GM19035 (cell line): Measurements from ENCODE around the gene HECTD4.
"Not testable (repeated sequence)": the region's sequence is repeated elsewhere in the genome, so short reads cannot be mapped to it uniquely, and the experiment has no call there.

Experiments used
- ATAC-seq: cut with Tn5 transposase; IDR thresholded peaks from one replicate; pipeline ENCODE4 v1.9.1; 2021; ENCODE audit not compliant: unreplicated experiment

Gene HECTD4

DNA sequence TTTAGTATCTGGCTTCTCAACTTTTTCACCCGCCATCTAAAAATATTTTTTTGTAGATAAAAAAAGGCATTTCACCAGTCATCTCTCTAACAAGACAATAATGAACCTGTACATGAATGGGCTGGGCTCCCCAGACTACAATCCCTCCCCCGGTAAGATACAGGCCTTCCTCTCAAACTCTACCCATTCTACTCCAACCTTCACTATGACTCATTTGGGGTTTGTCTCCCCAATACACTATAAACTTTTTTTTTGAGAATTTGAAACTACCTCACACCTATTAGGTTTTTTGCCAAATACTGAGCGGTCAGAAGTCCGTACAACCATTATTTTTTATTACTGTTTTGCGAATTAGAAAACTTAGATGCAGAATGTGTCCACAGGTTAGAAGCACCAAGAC is 26.4 kb upstream of the HECTD4 start:
- no peak for ATAC-seq

DNA sequence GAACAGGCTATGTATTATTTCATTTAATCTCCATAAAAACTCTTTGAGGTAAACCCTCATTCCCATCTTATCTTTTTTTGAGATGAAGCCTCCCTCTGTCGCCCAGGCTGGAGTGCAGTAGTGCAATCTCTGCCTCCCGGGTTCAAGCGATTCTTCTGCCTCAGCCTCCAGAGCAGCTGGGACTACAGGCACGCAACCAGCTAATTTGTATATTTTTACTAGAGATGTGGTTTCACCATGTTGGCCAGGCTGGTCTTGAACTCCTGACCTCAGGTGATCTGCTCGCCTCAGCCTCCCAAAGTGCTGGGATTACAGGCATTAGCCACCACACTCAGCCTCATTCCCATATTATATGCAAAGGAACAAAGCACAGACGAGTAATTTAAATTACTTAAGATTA is 25.5 kb upstream of the HECTD4 start:
- not testable (repeated sequence) for ATAC-seq

DNA sequence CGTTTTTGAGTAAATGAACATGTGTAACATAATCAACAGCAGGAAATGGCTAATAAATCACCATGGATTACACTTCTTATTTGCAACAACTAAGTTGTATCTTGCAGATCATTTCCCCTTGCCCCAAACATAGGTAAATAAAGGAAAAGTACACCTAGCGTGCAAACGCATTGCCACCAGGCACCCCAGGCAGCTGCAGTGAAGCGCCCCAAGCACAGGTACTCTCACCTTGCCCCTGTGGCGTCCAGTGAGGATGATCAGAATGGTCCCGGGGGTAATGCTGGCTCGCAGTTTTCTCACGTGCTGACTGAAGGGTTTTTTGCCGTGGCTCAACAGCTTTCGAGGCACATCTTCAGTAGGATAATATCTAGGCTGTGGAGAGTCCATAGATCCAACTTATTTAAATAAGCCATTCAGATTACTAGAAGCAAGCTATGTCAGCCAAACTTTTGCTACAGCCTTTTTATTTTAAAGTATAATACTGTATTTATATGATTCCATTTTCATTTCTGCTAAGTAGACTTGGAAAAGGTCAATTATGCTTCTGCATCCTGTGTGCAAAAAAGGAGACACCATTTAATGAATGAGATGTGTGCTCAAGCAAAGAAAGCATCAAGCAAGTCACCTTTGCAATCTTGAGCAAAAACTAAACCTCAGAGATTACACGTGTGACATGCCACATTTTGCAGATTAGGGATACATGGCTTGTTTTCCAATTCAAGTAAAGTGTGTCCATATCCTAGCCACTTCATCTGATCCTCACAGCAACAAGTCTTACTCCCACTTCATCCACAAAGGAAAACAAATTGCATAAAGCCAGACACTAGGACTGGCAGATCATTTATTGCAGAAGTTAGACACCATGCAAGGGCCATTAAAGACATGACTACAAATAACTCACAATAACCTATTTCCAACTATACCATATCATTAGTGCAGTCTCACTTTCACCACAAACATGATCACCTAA is 24.6 kb upstream of the HECTD4 start:
- ATAC-seq = no peak

DNA sequence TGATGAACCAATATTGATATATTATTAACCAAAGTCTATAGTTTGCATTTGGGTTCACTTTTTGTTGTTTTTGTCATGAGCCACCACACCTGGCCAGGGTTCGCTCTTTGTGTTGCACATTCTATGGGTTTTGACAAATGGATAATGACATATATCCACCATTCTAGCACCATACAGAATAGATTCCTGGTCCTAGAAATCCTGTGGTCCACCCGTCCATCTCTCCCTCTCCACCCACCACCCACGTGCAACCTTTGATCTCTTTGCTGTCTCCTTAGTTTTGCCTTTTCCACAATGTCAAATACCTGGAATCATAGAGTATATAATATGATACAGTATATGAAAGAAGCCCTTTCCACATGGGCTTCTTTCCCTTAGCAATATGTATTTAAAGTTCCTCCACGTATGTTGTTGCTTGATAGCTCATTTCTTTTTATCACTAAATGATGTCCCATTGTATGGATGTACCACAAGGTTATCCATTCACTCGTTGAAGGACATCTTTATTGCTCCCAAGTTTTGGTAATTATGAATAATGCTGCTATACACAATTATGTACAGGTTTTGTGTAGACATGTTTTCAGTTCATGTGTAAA is 19.8 kb upstream of the HECTD4 start:
- no peak for ATAC-seq

DNA sequence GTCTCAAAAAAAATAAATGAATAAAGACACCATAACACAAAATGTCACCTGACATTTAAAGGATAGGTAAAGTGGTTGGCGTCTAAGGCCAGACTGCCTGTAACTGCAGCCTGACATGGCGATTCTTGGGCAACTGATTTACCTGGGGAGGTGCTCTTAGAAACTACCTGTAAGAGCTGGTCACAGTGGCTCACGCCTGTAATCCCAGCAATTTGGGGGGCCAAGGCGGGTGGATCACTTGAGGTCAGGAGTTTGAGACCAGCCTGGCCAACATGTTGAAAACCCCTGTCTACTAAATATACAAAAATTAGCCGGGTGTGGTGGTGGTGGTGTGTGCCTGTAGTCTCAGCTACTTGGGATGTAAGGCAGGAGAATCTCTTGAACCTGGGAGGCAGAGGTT is 18.8 kb upstream of the HECTD4 start:
- no peak for ATAC-seq

- no peak for ATAC-seq
Measured at GRCh38 chr12:112393328-112393727, 11.1 kb upstream of the HECTD4 start.

GRCh38 chr12:112389922-112390654 is 7.9 kb upstream of the HECTD4 start:
- not testable (repeated sequence) for ATAC-seq

- no peak for ATAC-seq
Measured at GRCh38 chr12:112389228-112389627, 7.0 kb upstream of the HECTD4 start.

- no peak for ATAC-seq
Measured at GRCh38 chr12:112386726-112387125, 4.5 kb upstream of the HECTD4 start.

GRCh38 chr12:112382866-112383265 is 635 bp upstream of the HECTD4 start:
- ATAC-seq = no peak

GRCh38 chr12:112381406-112381882 is 787 bp downstream of the HECTD4 start:
- peak; percentile 45 for ATAC-seq

DNA sequence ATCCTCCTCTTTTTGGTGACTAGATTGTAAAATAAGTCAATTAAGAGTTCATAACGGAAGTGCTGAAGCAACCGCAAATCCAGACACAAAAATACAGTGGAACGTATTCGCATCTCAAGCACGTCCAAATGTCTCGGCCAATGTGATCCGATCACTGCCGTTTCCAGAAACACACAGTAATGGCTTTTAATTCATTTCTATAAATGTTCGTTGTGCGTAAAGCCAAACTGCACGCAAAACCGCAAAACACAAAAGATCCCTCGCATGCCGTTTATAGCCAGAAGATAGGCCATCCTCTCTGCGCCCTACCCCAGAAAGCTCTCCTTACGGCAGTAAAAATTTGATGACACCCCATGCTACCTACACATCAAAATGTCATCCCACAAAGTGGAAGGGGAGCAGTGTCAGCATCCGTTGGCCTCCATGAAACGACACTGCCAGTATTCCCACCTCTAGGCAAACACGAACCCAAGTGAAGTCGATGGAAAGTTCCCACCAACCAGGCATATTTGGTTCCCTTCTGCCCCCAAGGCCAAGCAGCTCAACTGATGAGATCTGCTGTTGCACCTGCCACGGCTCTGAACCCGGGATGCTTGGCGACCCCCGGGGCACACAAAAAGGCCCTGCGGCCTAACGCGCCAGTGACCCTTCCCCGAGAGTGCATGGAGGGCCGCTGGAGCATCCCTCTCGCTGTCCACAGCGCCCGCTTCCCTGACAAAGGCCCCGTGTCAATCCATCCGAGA is 1.4 kb downstream of the HECTD4 start:
- ATAC-seq = no peak

DNA sequence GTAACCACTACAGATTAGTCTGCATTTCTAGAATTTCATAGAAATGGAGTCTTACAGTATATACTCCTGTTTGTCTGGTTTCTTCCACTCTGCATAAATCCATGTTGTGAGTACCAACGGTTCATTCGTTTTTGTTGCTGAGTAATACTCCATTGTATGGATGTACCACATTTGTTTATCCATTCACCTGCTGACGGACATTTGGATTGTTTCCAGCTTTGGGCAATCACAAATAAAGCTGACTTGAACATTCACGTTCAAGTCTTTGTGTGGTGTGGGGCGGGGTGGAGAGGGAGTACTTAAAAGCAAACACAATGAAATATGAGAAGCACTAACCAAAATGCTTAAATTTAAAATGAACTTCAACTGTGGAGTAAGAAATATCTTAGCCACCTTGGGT is 7.1 kb downstream of the HECTD4 start:
- ATAC-seq = no peak

- no peak for ATAC-seq
Measured at GRCh38 chr12:112374166-112374740, 8.0 kb downstream of the HECTD4 start.

DNA sequence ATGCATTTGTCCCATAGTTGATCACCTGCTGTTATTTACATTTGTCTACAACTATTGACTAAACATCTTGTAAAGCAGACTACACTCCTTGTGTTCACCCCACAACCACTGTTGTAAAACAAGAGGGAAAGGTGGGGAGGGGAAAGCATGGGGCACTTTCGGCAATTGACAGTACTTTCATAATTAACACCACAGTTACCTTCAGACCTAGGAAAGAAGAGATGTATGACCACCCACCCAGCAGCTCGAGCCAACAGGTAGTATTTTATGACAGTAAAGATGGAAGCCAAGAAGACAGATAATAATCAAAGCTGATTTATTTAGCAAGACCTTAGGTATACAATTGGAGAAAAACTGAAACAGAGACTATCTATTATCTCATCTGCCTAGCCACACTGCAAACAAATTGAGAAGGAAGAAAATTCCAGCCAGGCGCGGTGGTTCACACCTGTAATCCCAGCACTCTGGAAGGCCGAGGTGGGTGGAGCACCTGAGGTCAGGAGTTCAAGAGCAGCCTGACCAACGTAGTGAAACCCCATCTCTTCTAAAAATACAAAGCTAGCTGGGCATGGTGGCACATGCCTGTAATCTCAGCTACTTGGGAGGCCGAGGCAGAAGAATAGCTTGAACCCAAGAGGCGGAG is 11.2 kb downstream of the HECTD4 start:
- no peak for ATAC-seq

DNA sequence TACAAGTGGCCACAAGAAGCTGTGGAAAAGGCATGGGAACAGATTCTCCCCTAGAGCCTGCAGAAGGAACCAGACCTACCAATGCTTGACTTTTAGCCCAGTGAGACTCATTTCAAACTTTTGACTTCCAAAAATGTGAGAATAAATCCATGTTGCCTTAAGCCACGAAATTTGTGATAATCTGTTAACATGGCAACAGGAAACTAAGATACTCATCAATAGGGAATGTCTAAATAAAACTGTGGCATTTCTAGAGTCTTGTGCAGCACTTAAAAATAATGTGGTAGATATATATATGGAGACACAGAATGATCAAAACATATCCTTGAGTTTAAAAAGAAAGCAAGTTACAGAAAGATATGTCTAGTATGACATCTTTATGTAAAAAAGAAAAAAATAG is 12.0 kb downstream of the HECTD4 start:
- ATAC-seq = no peak

- ATAC-seq = no peak
Measured at GRCh38 chr12:112368856-112369255, 13.4 kb downstream of the HECTD4 start.

DNA sequence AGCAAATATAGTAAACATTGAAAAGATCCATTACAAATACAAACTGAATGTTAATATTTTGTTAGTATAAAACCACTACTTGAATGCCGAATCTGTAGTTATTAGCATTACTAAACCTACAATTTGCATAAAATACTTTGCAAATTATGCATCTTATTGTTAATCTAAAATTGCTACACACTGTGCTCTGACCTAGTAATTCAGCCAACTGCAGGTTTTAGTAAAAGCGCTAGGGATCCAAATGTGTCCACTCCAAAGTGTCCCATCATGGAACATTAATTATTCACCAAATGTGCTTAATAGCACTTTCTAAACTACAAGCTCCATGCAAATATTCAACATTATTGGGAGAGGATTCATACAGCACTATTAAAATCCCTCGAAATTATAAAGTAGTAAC is 14.3 kb downstream of the HECTD4 start:
- ATAC-seq = no peak

DNA sequence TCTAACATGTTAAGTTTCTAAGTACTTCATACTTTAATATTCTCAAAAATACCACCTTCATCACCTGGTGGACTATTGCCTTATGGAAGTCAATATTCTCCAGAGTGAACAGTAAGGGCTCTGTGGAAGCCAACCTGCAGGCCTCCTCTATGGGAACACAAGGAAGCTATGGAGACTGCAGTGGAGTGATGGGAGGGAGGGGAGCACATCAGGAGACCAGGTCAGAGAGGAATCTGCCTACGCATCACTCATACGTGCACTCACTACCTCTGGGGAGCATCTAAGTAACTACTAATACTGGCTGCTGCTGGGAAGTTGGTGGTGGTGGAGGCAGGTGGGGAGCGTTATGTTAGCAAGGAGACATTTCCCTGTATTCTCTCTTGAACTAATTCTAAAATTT is 19.9 kb downstream of the HECTD4 start:
- no peak for ATAC-seq

DNA sequence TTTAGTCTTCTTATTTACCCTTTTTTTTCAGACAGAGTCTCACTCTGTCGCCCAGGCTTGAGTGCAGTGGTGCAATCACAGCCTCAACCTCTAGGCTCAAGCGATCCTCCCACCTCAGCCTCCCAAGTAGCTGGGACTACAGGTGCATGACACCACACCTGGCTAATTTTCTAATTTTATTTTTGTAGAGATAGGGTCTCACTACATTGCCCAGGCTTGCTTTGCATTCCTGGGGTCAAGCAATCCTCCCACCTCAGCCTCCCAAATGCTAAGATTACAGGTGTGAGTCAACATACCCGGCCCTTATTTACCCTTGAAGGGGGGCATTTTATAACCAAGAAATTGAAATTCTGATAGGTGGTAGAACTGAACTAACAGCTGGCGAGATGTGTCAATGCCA is 21.0 kb downstream of the HECTD4 start:
- ATAC-seq = no peak
